Measurements from ENCODE around the gene EEIG1.

The EEIG1 gene

GRCh38 chr9:128001151-128001778 lies 20.5 kb upstream of the EEIG1 start:
- no peak for DNase-seq (ENCODE audit: low read depth in 3 of 3)

GRCh38 chr9:127999461-127999860 lies 18.7 kb upstream of the EEIG1 start:
- DNase-seq (ENCODE audit: low read depth in 3 of 3) = no peak

GRCh38 chr9:127993721-127994120 lies 12.9 kb upstream of the EEIG1 start:
- no peak for DNase-seq (ENCODE audit: low read depth in 3 of 3)

GRCh38 chr9:127991757-127992274 lies 11.0 kb upstream of the EEIG1 start:
- DNase-seq (ENCODE audit: low read depth in 3 of 3) = no peak

- no peak for DNase-seq (ENCODE audit: low read depth in 3 of 3)
These were observed 10.4 kb upstream of the EEIG1 start for GRCh38 chr9:127991017-127991756.

- DNase-seq (ENCODE audit: low read depth in 3 of 3) = no peak
These were observed 9.8 kb upstream of the EEIG1 start for GRCh38 chr9:127990554-127990953.

- DNase-seq (ENCODE audit: low read depth in 3 of 3) = no peak
These were observed 8.3 kb upstream of the EEIG1 start for GRCh38 chr9:127989094-127989493.

GRCh38 chr9:127987103-127987614 lies 6.4 kb upstream of the EEIG1 start:
- no peak for DNase-seq (ENCODE audit: low read depth in 3 of 3)

- no peak for DNase-seq (ENCODE audit: low read depth in 3 of 3)
These were observed 4.2 kb upstream of the EEIG1 start for GRCh38 chr9:127985011-127985410.

- DNase-seq (ENCODE audit: low read depth in 3 of 3) = no peak
These were observed 3.1 kb upstream of the EEIG1 start for GRCh38 chr9:127983847-127984289.

- no peak for DNase-seq (ENCODE audit: low read depth in 3 of 3)
These were observed 2.1 kb upstream of the EEIG1 start for GRCh38 chr9:127982912-127983311.

- DNase-seq (ENCODE audit: low read depth in 3 of 3) = no peak
These were observed 851 bp upstream of the EEIG1 start for GRCh38 chr9:127981559-127982121.

GRCh38 chr9:127980060-127980705 lies 606 bp downstream of the EEIG1 start:
- no peak for DNase-seq (ENCODE audit: low read depth in 3 of 3)

- no peak for DNase-seq (ENCODE audit: low read depth in 3 of 3)
These were observed 1.3 kb downstream of the EEIG1 start for GRCh38 chr9:127979333-127980059.

- DNase-seq (ENCODE audit: low read depth in 3 of 3) = no peak
These were observed 1.8 kb downstream of the EEIG1 start for GRCh38 chr9:127979015-127979332.

- no peak for DNase-seq (ENCODE audit: low read depth in 3 of 3)
These were observed 2.7 kb downstream of the EEIG1 start for GRCh38 chr9:127977884-127978647.

GRCh38 chr9:127977009-127977883 lies 3.5 kb downstream of the EEIG1 start:
- no peak for DNase-seq (ENCODE audit: low read depth in 3 of 3)

GRCh38 chr9:127976498-127976897 lies 4.3 kb downstream of the EEIG1 start:
- DNase-seq (ENCODE audit: low read depth in 3 of 3) = no peak

GRCh38 chr9:127975376-127976315 lies 5.1 kb downstream of the EEIG1 start:
- DNase-seq (ENCODE audit: low read depth in 3 of 3) = no peak
